ENCODE measurements around the gene FAXC.

GRCh38 chr6:99270826-99271225, 78.6 kb downstream of the FAXC start:
- TF ChIP-seq ATF3 (CRISPR knock-in tag; conservative IDR thresholded peaks at IDR 0.05) (no peak), FOXP4 (CRISPR knock-in tag; IDR thresholded peaks at IDR 0.05) (no peak), E2F1 (CRISPR knock-in tag; IDR thresholded peaks at IDR 0.05) (no peak), CTCF (IDR thresholded peaks at IDR 0.05) (no peak), USF2 (CRISPR knock-in tag; IDR thresholded peaks at IDR 0.05) (no peak), ETV6 (CRISPR knock-in tag; IDR thresholded peaks at IDR 0.05) (no peak), MAX (CRISPR knock-in tag; IDR thresholded peaks at IDR 0.05) (no peak), ATF2 (CRISPR knock-in tag; IDR thresholded peaks at IDR 0.05; ENCODE audit: borderline replicate concordance, low read depth) (no peak), SP1 (CRISPR knock-in tag; conservative IDR thresholded peaks at IDR 0.05) (no peak), IRF1 (CRISPR knock-in tag; IDR thresholded peaks at IDR 0.05) (no peak), TEAD1 (CRISPR knock-in tag; IDR thresholded peaks at IDR 0.05) (no peak)
